Calu3 (cell line): Measurements from ENCODE around the gene GOLGA7B. TPM values are rescaled to one million over a fixed set of nuclear protein-coding genes. Genes with fewer than 3 reads are reported as not detected.

Source experiments
- BruUV-seq: library from RNA; stranded (reverse); fragments of 400-500 nt; replicated peaks from 2 replicates; lab custom pipeline; 2021; lab: Mats Ljungman, UMichigan
- CTCF ChIA-PET: fragments of 300-600 bp; sonication (Branson Sonifier 250); formaldehyde crosslinking; loops from one replicate; lab custom pipeline; 2022; ENCODE audit warnings: antibody characterized with exemption; lab: Charles Lee
- DNase-seq: peaks from one replicate; pipeline ENCODE4 v3.0.0; 2022
- H3K27ac Mint-ChIP-seq: one replicate; pipeline ENCODE4 v1.8.0; 2022; ENCODE audit warnings: mixed read lengths; ENCODE audit not compliant: unreplicated experiment
- H3K27me3 Mint-ChIP-seq: one replicate; pipeline ENCODE4 v1.8.0; 2022; ENCODE audit warnings: mixed read lengths; ENCODE audit not compliant: unreplicated experiment
- H3K36me3 Mint-ChIP-seq: one replicate; pipeline ENCODE4 v1.8.0; 2022; ENCODE audit warnings: mild to moderate bottlenecking, moderate library complexity, mixed read lengths; ENCODE audit not compliant: insufficient read depth, unreplicated experiment
- H3K4me1 Mint-ChIP-seq: one replicate; pipeline ENCODE4 v1.8.0; 2022; ENCODE audit warnings: mild to moderate bottlenecking, low read depth, mixed read lengths; ENCODE audit not compliant: unreplicated experiment
- H3K4me3 Mint-ChIP-seq: one replicate; pipeline ENCODE4 v1.8.0; 2022; ENCODE audit warnings: mild to moderate bottlenecking, low read depth, moderate library complexity, mixed read lengths; ENCODE audit not compliant: unreplicated experiment
- H3K9me3 Mint-ChIP-seq: one replicate; pipeline ENCODE4 v1.8.0; 2022; ENCODE audit warnings: low read depth, mixed read lengths; ENCODE audit not compliant: unreplicated experiment
- intact Hi-C: fragments of 100-400 bp; cut with micrococcal nuclease; formaldehyde crosslinking; loops from one replicate; pipeline ENCODE4 v1.10.0; 2022; ENCODE audit not compliant: unreplicated experiment
- total RNA-seq: library from RNA; stranded (reverse); gene quantifications from 2 replicates; pipeline ENCODE4 v1.2.3, GENCODE V29; 2022
- TF ChIP-seq, protein P1 (sequence below): fragments of 200-600 bp; IDR thresholded peaks from one replicate; pipeline ENCODE4 v1.8.0; 2022; ENCODE audit warnings: antibody characterized with exemption; ENCODE audit not compliant: unreplicated experiment

GOLGA7B gene
- total RNA-seq, 1 experiment from 2014 or later: 1.0 TPM

DNA sequence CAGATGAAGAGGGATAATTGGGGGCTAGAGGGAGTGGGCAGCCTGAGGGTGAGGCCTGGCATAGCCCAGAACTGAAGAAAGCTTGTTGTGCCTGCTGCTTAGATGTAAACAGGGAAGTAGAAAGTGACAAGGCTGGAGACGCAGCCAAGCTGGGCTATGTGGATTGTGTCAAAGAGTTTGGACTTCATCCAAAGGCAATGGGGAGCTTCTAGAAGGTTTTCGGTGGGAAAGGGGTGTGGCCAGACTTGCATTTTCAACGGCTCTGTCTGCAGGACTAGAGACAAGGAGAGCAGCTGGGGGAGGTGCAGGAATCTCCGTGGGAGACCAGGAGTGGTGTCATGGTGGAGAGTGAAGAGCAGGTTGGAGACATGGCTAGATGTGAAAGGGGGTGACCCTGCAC is 48.8 kb downstream of the GOLGA7B start:
- H3K27ac Mint-ChIP-seq: no peak overlapping the region
- DNase-seq: no peak
- no peak overlapping the region for H3K4me3 Mint-ChIP-seq
- H3K27me3 Mint-ChIP-seq: no peaks in the 10 kb centered on the region
- CTCF ChIA-PET: no interaction called here
- no peaks in the 10 kb centered on the region for H3K9me3 Mint-ChIP-seq
- TF ChIP-seq, protein P1, sequence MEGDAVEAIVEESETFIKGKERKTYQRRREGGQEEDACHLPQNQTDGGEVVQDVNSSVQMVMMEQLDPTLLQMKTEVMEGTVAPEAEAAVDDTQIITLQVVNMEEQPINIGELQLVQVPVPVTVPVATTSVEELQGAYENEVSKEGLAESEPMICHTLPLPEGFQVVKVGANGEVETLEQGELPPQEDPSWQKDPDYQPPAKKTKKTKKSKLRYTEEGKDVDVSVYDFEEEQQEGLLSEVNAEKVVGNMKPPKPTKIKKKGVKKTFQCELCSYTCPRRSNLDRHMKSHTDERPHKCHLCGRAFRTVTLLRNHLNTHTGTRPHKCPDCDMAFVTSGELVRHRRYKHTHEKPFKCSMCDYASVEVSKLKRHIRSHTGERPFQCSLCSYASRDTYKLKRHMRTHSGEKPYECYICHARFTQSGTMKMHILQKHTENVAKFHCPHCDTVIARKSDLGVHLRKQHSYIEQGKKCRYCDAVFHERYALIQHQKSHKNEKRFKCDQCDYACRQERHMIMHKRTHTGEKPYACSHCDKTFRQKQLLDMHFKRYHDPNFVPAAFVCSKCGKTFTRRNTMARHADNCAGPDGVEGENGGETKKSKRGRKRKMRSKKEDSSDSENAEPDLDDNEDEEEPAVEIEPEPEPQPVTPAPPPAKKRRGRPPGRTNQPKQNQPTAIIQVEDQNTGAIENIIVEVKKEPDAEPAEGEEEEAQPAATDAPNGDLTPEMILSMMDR: no peak
- intact Hi-C loops: no loop called here
- no TSS peak for BruUV-seq
- no peaks in the 10 kb centered on the region for H3K4me1 Mint-ChIP-seq
- H3K36me3 Mint-ChIP-seq: no peaks in the 10 kb centered on the region

DNA sequence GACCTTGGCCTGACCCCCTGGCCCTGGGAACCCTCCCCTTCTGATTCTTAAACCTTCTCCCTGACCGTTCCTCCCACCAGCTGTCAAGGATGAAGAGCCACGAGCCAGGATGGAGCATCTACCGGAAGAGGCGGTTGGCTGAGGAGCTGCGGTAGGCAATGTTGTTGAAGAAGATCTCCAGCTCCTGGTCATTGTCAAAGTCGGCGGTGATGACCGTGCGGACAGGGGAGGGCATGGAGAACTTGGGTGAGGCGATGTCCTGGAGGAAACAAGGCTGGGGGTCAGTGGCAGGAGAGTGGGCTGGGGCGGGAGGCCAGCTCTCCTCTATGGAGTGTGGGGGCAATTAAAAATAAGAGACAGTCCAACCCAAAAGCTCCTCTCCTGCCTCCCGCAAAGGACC is 51.7 kb downstream of the GOLGA7B start:
- no peaks in the 10 kb centered on the region for H3K36me3 Mint-ChIP-seq
- CTCF ChIA-PET: no interaction called here
- no TSS peak for BruUV-seq
- H3K27me3 Mint-ChIP-seq: peaks cover 17% of the 10 kb centered on the region
- no peaks in the 10 kb centered on the region for H3K9me3 Mint-ChIP-seq
- no peak overlapping the region for H3K4me3 Mint-ChIP-seq
- H3K4me1 Mint-ChIP-seq: no peaks in the 10 kb centered on the region
- DNase-seq: no peak
- TF ChIP-seq, protein P1: no peak
- H3K27ac Mint-ChIP-seq: no peak overlapping the region
- intact Hi-C loops: no loop called here

DNA sequence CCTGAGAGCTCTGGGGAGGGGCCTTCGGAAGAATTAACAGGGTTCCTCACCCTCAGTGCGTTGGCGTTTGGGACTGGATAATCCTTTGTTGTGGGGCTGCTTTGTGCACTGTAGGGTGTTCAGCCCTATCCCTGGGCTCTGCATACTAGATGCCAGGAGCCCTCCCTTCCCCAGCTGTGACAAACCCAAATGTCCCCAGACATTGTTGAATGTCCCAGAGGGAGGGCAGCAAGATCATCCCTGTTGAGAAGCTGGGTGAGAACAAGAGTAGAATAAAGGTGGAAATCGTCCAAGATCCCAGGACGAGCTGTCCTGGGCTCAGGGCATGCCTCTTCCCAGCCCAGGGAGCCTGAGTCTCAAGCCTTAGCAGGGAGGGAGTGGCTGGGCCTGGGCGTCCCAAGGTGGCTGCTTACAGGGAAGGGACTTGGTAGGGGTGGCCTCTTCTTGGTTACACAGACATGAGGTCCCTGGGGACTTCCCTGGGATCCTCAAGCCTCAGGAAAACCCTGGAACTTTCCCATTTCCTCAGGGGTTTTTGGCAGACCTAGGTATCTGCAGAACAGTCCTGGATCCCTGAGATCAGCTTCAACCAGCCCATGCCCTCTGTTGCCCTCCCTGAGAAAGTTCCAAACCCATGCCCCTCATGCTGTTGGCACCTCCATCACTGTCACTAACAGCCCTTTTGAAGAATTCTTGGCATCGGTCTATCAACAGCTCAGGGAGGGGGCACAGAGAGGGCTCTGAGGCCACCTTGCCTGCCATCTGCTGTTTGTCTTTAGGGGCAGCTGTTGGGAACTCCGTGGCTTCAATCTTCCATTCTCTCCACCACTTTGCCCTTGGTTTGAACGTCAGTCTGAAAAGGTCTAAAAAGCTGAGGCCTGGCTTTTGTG is 53.7 kb downstream of the GOLGA7B start:
- no TSS peak for BruUV-seq
- H3K4me1 Mint-ChIP-seq: no peaks in the 10 kb centered on the region
- no peak overlapping the region for H3K4me3 Mint-ChIP-seq
- H3K27ac Mint-ChIP-seq: no peak overlapping the region
- TF ChIP-seq, protein P1: no peak
- DNase-seq: no peak
- intact Hi-C loops: no loop called here
- H3K27me3 Mint-ChIP-seq: peaks cover 30% of the 10 kb centered on the region
- no peaks in the 10 kb centered on the region for H3K36me3 Mint-ChIP-seq
- no peaks in the 10 kb centered on the region for H3K9me3 Mint-ChIP-seq
- CTCF ChIA-PET: interaction anchor here (1.2 to 1.5 kb wide), 2 partner anchors 12 to 14 kb away, joined by 3 to 4 read pairs; no protein-coding TSS in a partner anchor

DNA sequence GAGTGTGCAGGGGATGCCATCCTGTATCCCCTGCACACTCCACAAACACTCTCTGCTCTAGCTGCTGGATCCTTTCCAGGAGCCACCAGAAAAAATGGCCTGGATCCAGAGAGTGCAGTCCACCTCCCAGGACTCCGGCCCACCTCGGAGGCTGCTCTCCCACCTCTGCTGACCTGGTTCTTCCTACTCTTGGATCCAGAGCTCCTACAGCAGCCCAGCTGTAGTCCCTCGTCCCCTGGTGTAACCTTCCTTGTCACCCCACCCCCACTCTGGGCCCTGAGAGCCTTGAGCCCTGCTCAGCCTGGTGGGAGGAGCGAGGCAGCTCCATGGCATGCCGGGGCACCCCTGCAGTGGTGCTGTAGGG is 54.4 kb downstream of the GOLGA7B start:
- H3K4me1 Mint-ChIP-seq: no peaks in the 10 kb centered on the region
- no peak overlapping the region for H3K27ac Mint-ChIP-seq
- H3K27me3 Mint-ChIP-seq: peaks cover 30% of the 10 kb centered on the region
- TF ChIP-seq, protein P1: no peak
- no peak overlapping the region for H3K4me3 Mint-ChIP-seq
- no peaks in the 10 kb centered on the region for H3K36me3 Mint-ChIP-seq
- DNase-seq: no peak
- intact Hi-C loops: no loop called here
- H3K9me3 Mint-ChIP-seq: no peaks in the 10 kb centered on the region
- CTCF ChIA-PET: interaction anchor here (1.2 to 1.5 kb wide), 2 partner anchors 11 to 15 kb away, joined by 3 to 4 read pairs; no protein-coding TSS in a partner anchor
- BruUV-seq: no TSS peak
